ENCODE data around the gene ZNF385D. TPM values are rescaled to one million over a fixed set of nuclear protein-coding genes. Genes with fewer than 3 reads are reported as not detected.

The ZNF385D gene
- total RNA-seq, 1 experiment from 2014 or later: not detected

GRCh38 chr3:21564531-21564930 lies 186.5 kb downstream of the ZNF385D start:
- TF ChIP-seq CTCF (IDR thresholded peaks at IDR 0.05; ENCODE audit: unreplicated experiment): no peak
- CTCF ChIA-PET: no interaction called here
- Mint-ChIP-seq H3K4me3 (ENCODE audit: low read depth, unreplicated experiment) (no peak overlapping the region), H3K9me3 (ENCODE audit: low read depth, unreplicated experiment) (peaks cover 3% of the 10 kb centered on the region), H3K27me3 (ENCODE audit: unreplicated experiment) (no peaks in the 10 kb centered on the region), H3K36me3 (ENCODE audit: insufficient read depth, unreplicated experiment) (no peaks in the 10 kb centered on the region), H3K4me1 (ENCODE audit: low read depth, unreplicated experiment) (no peaks in the 10 kb centered on the region), H3K27ac (ENCODE audit: unreplicated experiment) (no peak overlapping the region)
- intact Hi-C loops (cut with micrococcal nuclease; ENCODE audit: unreplicated experiment): no loop called here
- no TSS peak for BruUV-seq (replicated peaks)
- DNase-seq: no peak

DNA sequence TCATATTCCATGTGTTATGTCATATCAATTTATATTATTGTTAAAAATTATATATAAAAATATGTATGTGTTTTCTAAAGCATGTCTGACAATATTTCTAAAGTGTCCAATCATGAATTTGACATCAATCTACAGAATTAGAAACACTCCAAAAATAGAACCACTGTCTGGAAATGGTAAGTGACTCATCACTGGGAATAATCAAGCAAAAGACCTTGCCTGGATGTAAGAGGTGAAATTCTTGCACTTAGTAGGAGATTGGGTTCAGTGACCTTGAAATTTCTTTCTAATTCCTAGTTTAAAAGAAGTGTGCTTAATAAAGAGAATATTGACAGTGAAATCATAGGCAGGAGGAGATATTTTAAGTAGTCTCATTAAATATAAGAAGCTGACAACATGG lies 188.8 kb downstream of the ZNF385D start:
- no peaks in the 10 kb centered on the region for H3K4me1 Mint-ChIP-seq (ENCODE audit: low read depth, unreplicated experiment)
- H3K27ac Mint-ChIP-seq (ENCODE audit: unreplicated experiment): no peak overlapping the region
- no peak for DNase-seq
- CTCF ChIA-PET: interaction anchor here (0.5 kb wide), 1 partner anchor 34 kb away, joined by 3 read pairs; no protein-coding TSS in a partner anchor
- H3K9me3 Mint-ChIP-seq (ENCODE audit: low read depth, unreplicated experiment): peaks cover 13% of the 10 kb centered on the region
- H3K36me3 Mint-ChIP-seq (ENCODE audit: insufficient read depth, unreplicated experiment): no peaks in the 10 kb centered on the region
- H3K4me3 Mint-ChIP-seq (ENCODE audit: low read depth, unreplicated experiment): no peak overlapping the region
- no TSS peak for BruUV-seq (replicated peaks)
- H3K27me3 Mint-ChIP-seq (ENCODE audit: unreplicated experiment): no peaks in the 10 kb centered on the region
- intact Hi-C loops (cut with micrococcal nuclease; ENCODE audit: unreplicated experiment): no loop called here
- TF ChIP-seq CTCF (IDR thresholded peaks at IDR 0.05; ENCODE audit: unreplicated experiment): no peak

- H3K27me3 Mint-ChIP-seq (ENCODE audit: unreplicated experiment): no peaks in the 10 kb centered on the region
- no peaks in the 10 kb centered on the region for H3K4me1 Mint-ChIP-seq (ENCODE audit: low read depth, unreplicated experiment)
- no peak for TF ChIP-seq CTCF (IDR thresholded peaks at IDR 0.05; ENCODE audit: unreplicated experiment)
- peaks cover 13% of the 10 kb centered on the region for H3K9me3 Mint-ChIP-seq (ENCODE audit: low read depth, unreplicated experiment)
- no peak for DNase-seq
- no peak overlapping the region for H3K27ac Mint-ChIP-seq (ENCODE audit: unreplicated experiment)
- no TSS peak for BruUV-seq (replicated peaks)
- intact Hi-C loops (cut with micrococcal nuclease; ENCODE audit: unreplicated experiment): no loop called here
- H3K4me3 Mint-ChIP-seq (ENCODE audit: low read depth, unreplicated experiment): no peak overlapping the region
- CTCF ChIA-PET: no interaction called here
- H3K36me3 Mint-ChIP-seq (ENCODE audit: insufficient read depth, unreplicated experiment): no peaks in the 10 kb centered on the region
These were observed 189.5 kb downstream of the ZNF385D start for GRCh38 chr3:21561472-21561871.

- no peaks in the 10 kb centered on the region for H3K36me3 Mint-ChIP-seq (ENCODE audit: insufficient read depth, unreplicated experiment)
- no peak overlapping the region for H3K4me3 Mint-ChIP-seq (ENCODE audit: low read depth, unreplicated experiment)
- H3K27ac Mint-ChIP-seq (ENCODE audit: unreplicated experiment): no peak overlapping the region
- intact Hi-C loops (cut with micrococcal nuclease; ENCODE audit: unreplicated experiment): loop anchor here (1.0 to 5.0 kb wide), 2 partner anchors 1039 to 1211 kb away; no protein-coding TSS in a partner anchor
- CTCF ChIA-PET: interaction anchor here (0.5 to 0.6 kb wide), 2 partner anchors 200 to 335 kb away, joined by 3 read pairs; no protein-coding TSS in a partner anchor
- TF ChIP-seq CTCF (IDR thresholded peaks at IDR 0.05; ENCODE audit: unreplicated experiment): no peak
- BruUV-seq (replicated peaks): no TSS peak
- DNase-seq: peak; percentile 14
- H3K27me3 Mint-ChIP-seq (ENCODE audit: unreplicated experiment): no peaks in the 10 kb centered on the region
- no peaks in the 10 kb centered on the region for H3K9me3 Mint-ChIP-seq (ENCODE audit: low read depth, unreplicated experiment)
- no peaks in the 10 kb centered on the region for H3K4me1 Mint-ChIP-seq (ENCODE audit: low read depth, unreplicated experiment)
These were observed 200.0 kb downstream of the ZNF385D start for GRCh38 chr3:21551019-21551418.
